H1 (cell line): Measurements from ENCODE around the gene E2F2. TPM values are rescaled to one million over a fixed set of nuclear protein-coding genes. Genes with fewer than 3 reads are reported as not detected.

Experiments
- CTCF ChIA-PET: fragments of 300-600 bp; sonication (Branson Sonifier 250); formaldehyde crosslinking; loops from one replicate; lab custom pipeline; 2021; ENCODE audit not compliant: partially characterized antibody; lab: Charles Lee
- POLR2A ChIA-PET: fragments of 300-600 bp; sonication (Branson Sonifier 250); formaldehyde crosslinking; loops from one replicate; lab custom pipeline; 2021; ENCODE audit warnings: inconsistent platforms; ENCODE audit not compliant: partially characterized antibody; lab: Charles Lee
- DNase-seq, 2 experiments: peaks; one replicate each; pipeline versions ENCODE4 v3.0.0 to v3.0.0-alpha.2; 2010 to 2022; ENCODE audit warnings: low spot score in 2 of 2, low read depth in 1 of 2, mixed read lengths in 1 of 2
- FAIRE-seq: peaks from 2 replicates; lab custom pipeline; 2011; peaks lifted over from hg19 to GRCh38; lab: Jason Lieb, UNC
- H2AFZ ChIP-seq: 2 replicates; pipeline ENCODE4 v1.8.1; 2012; ENCODE audit warnings: low read length, inconsistent platforms
- H2AK5ac ChIP-seq: 2 replicates; pipeline ENCODE4 v1.6.1; 2013; ENCODE audit warnings: low read depth, low read length
- H2BK120ac ChIP-seq: replicated peaks from 2 replicates; pipeline ENCODE3; 2013; ENCODE audit warnings: low read depth, low read length, inconsistent platforms
- H2BK12ac ChIP-seq: 2 replicates; pipeline ENCODE4 v1.6.1; 2013; ENCODE audit warnings: low read depth, low read length
- H2BK15ac ChIP-seq: 2 replicates; pipeline ENCODE4 v1.6.1; 2013; ENCODE audit warnings: low read length
- H2BK20ac ChIP-seq: 2 replicates; pipeline ENCODE4 v1.6.1; 2013; ENCODE audit warnings: low read length
- H2BK5ac ChIP-seq: 2 replicates; pipeline ENCODE4 v1.6.1; 2013; ENCODE audit warnings: low read depth, low read length
- H3K14ac ChIP-seq: 2 replicates; pipeline ENCODE4 v1.6.1; 2013; ENCODE audit warnings: inconsistent platforms; ENCODE audit not compliant: insufficient read length
- H3K18ac ChIP-seq: 2 replicates; pipeline ENCODE4 v1.6.1; 2013; ENCODE audit warnings: low read length; ENCODE audit errors: extremely low read depth
- H3K23ac ChIP-seq: 2 replicates; pipeline ENCODE4 v1.6.1; 2013; ENCODE audit warnings: inconsistent platforms; ENCODE audit not compliant: insufficient read length
- H3K23me2 ChIP-seq: 2 replicates; pipeline ENCODE4 v1.6.1; 2013; ENCODE audit warnings: low read depth, low read length
- H3K27ac ChIP-seq: 2 replicates; pipeline ENCODE4 v1.6.1; 2011; ENCODE audit warnings: low read depth, low read length, inconsistent platforms
- H3K27me3 ChIP-seq, 4 experiments: replicated peaks in 1 of 4; 1 replicate in 1 of 4; 2 replicates in 3 of 4; pipeline versions ENCODE4 v1.6.1 to v1.8.1; 2011 to 2013; ENCODE audit warnings: low read length in 3 of 4, mild to moderate bottlenecking in 3 of 4, inconsistent platforms in 2 of 4, mixed read lengths in 2 of 4, moderate library complexity in 1 of 4; ENCODE audit not compliant: control insufficient read depth in 3 of 4, insufficient read depth in 3 of 4; ENCODE audit errors: extremely low read depth in 1 of 4
- H3K36me3 ChIP-seq, 4 experiments: 2 replicates each; pipeline versions ENCODE4 v1.6.1 to v1.8.1; 2011 to 2013; ENCODE audit warnings: mild to moderate bottlenecking in 4 of 4, low read length in 3 of 4, moderate library complexity in 2 of 4, control low read depth in 1 of 4, inconsistent platforms in 1 of 4; ENCODE audit not compliant: insufficient read depth in 4 of 4, control insufficient read depth in 2 of 4
- H3K4ac ChIP-seq: replicated peaks from 2 replicates; pipeline ENCODE3; 2013; ENCODE audit warnings: low read length, low read depth, mixed read lengths, inconsistent platforms; ENCODE audit not compliant: insufficient read length
- H3K4me1 ChIP-seq, 4 experiments: replicated peaks in 1 of 4; 1 replicate in 1 of 4; 2 replicates in 3 of 4; pipeline versions ENCODE4 v1.6.1 to v1.8.1; 2011 to 2013; ENCODE audit warnings: low read length in 3 of 4, inconsistent platforms in 2 of 4, mixed read lengths in 1 of 4; ENCODE audit not compliant: insufficient read depth in 4 of 4, control insufficient read depth in 3 of 4
- H3K4me2 ChIP-seq, 2 experiments: 2 replicates each; pipeline versions ENCODE4 v1.6.1 to v1.8.1; 2011 to 2013; ENCODE audit warnings: low read depth in 2 of 2, low read length in 2 of 2, control low read depth in 1 of 2, inconsistent platforms in 1 of 2, mild to moderate bottlenecking in 1 of 2; ENCODE audit not compliant: insufficient read depth in 1 of 2
- H3K4me3 ChIP-seq, 4 experiments: fragments of 200-600, 300-600 bp in 1 of 4; sonication (generic), shearing (Covaris generic), sonication (Bioruptor Twin) in 1 of 4; 2 replicates each; pipeline versions ENCODE4 v1.5.1 to v1.8.1; 2011 to 2016; ENCODE audit warnings: low read length in 4 of 4, low read depth in 3 of 4, control low read depth in 2 of 4, inconsistent platforms in 2 of 4, mild to moderate bottlenecking in 2 of 4, mixed read lengths in 1 of 4, moderate library complexity in 1 of 4; ENCODE audit not compliant: insufficient read depth in 2 of 4; ENCODE audit errors: extremely low read depth in 1 of 4
- H3K56ac ChIP-seq: replicated peaks from 2 replicates; pipeline ENCODE3; 2013; ENCODE audit warnings: low read depth, mild to moderate bottlenecking, mixed read lengths, low read length, inconsistent platforms; ENCODE audit not compliant: insufficient read length
- H3K79me1 ChIP-seq: 2 replicates; pipeline ENCODE4 v1.6.1; 2013; ENCODE audit warnings: low read depth, low read length, control low read depth
- H3K79me2 ChIP-seq, 2 experiments: 2 replicates each; pipeline versions ENCODE4 v1.6.1 to v1.8.1; 2012 to 2013; ENCODE audit warnings: low read length in 2 of 2, mild to moderate bottlenecking in 2 of 2, inconsistent platforms in 1 of 2; ENCODE audit not compliant: insufficient read depth in 2 of 2, control insufficient read depth in 1 of 2
- H3K9ac ChIP-seq, 4 experiments: replicated peaks in 1 of 4; 1 replicate in 1 of 4; 2 replicates in 3 of 4; pipeline versions ENCODE4 v1.6.1 to v1.8.1; 2011 to 2013; ENCODE audit warnings: low read depth in 3 of 4, low read length in 3 of 4, control low read depth in 2 of 4, mild to moderate bottlenecking in 2 of 4, moderate library complexity in 2 of 4, inconsistent platforms in 1 of 4; ENCODE audit errors: extremely low read depth in 1 of 4
- H3K9me3 ChIP-seq, 2 experiments: 2 replicates each; pipeline versions ENCODE4 v1.6.1 to v1.8.1; 2012 to 2013; ENCODE audit warnings: mild to moderate bottlenecking in 2 of 2, moderate library complexity in 2 of 2, control low read depth in 1 of 2, inconsistent platforms in 1 of 2, low read depth in 1 of 2, low read length in 1 of 2, mixed read lengths in 1 of 2; ENCODE audit not compliant: insufficient read depth in 2 of 2
- H4K20me1 ChIP-seq, 2 experiments: replicated peaks in 1 of 2; 2 replicates each; pipeline versions ENCODE3 to v1.8.1; 2011 to 2013; ENCODE audit warnings: inconsistent platforms in 2 of 2, low read length in 2 of 2, mild to moderate bottlenecking in 1 of 2; ENCODE audit not compliant: insufficient read depth in 2 of 2, control insufficient read depth in 1 of 2
- H4K5ac ChIP-seq: 2 replicates; pipeline ENCODE4 v1.6.1; 2013; ENCODE audit warnings: low read length, low read depth, mixed read lengths, inconsistent platforms; ENCODE audit not compliant: insufficient read length
- H4K8ac ChIP-seq: 2 replicates; pipeline ENCODE4 v1.8.0; 2013; ENCODE audit warnings: mild to moderate bottlenecking, moderate library complexity, low read length, inconsistent platforms; ENCODE audit not compliant: insufficient read depth; ENCODE audit errors: extremely low read depth
- H4K91ac ChIP-seq: replicated peaks from 2 replicates; pipeline ENCODE3; 2013; ENCODE audit warnings: low read length, mixed read lengths, inconsistent platforms; ENCODE audit not compliant: insufficient read length
- BACH1 ChIP-seq: IDR thresholded peaks from 2 replicates; pipeline ENCODE4 v1.6.1; 2012; ENCODE audit warnings: low read length, improper control_type of control experiment
- POLR2AphosphoS5 ChIP-seq: IDR thresholded peaks from 2 replicates; pipeline ENCODE4 v1.6.1; 2011; ENCODE audit warnings: low read depth, low read length
- WGBS, 2 experiments: shearing (Covaris generic) in 1 of 2; methylation state at CpG; one replicate each; pipeline versions ENCODE4 v1.1.6 to v1.1.7; 2013 to 2015; ENCODE audit warnings: low lambda C conversion rate in 2 of 2, mixed read lengths in 2 of 2, inconsistent platforms in 1 of 2, low coverage in 1 of 2, missing lambda C conversion rate in 1 of 2; ENCODE audit not compliant: insufficient replicate concordance in 2 of 2, insufficient coverage in 1 of 2, insufficient read length in 1 of 2; ENCODE audit errors: extremely low coverage in 1 of 2, missing lambda C conversion rate in 1 of 2; 5-methylcytosine and 5-hydroxymethylcytosine counted together
- polyA plus RNA-seq, 7 experiments: library from polyadenylated mRNA; depleted of rRNA in 3 of 7; stranded (reverse) in 5 of 7; unstranded in 2 of 7; fragments of >200 nt in 5 of 7; fragments of 200-250 nt in 2 of 7; gene quantifications; 1 replicate in 5 of 7; 2 replicates in 1 of 7; 4 replicates in 1 of 7; pipeline versions ENCODE4 v1.2.1 to v1.2.3, GENCODE V29; 2011 to 2013; ENCODE audit warnings: missing spikeins in 2 of 7, mixed read lengths in 2 of 7
- total RNA-seq: library from RNA; stranded (reverse); fragmentation: NEBNext Ultra II Directional; extraction: Animal tissue kit (Norgen Biotek cat#: 25700); gene quantifications from 2 replicates; pipeline ENCODE4 v1.2.1, GENCODE V29; 2021
- TF ChIP-seq, protein P1 (sequence below): IDR thresholded peaks from 2 replicates; pipeline ENCODE4 v1.6.1; 2011; ENCODE audit warnings: low read depth, mild to moderate bottlenecking, low read length; ENCODE audit not compliant: insufficient read depth

E2F2 gene
- total and polyA plus RNA-seq, 2 of the 8 experiments (the other 6 are each of a cell fraction or from before 2014, with no cell fraction given): 1.8 to 7.0 TPM

GRCh38 chr1:23563755-23564374 is 32.8 kb upstream of the E2F2 start:
- no peak overlapping the region for H3K14ac ChIP-seq
- no peaks in the 10 kb centered on the region for H3K9me3 ChIP-seq
- peak overlapping the region; percentile 53 for H4K91ac ChIP-seq
- 95% methylated on average over 3 of the region's 3 CpGs; no CpG with 5 or more reads in 1 of the 2 experiments for WGBS, 2 experiments
- no peak overlapping the region for H4K5ac ChIP-seq
- H3K9ac ChIP-seq: no peak overlapping the region
- H3K23me2 ChIP-seq: peaks cover 8% of the 10 kb centered on the region
- no peak overlapping the region for H3K23ac ChIP-seq
- H3K4me2 ChIP-seq: no peak overlapping the region
- DNase-seq (no peak), FAIRE-seq (no peak)
- H3K56ac ChIP-seq: no peak overlapping the region
- H2AFZ ChIP-seq: no peak overlapping the region
- H2AK5ac ChIP-seq: peak overlapping the region; percentile 43
- no peak overlapping the region for H4K8ac ChIP-seq
- H2BK20ac ChIP-seq: peak overlapping the region; percentile 37
- H3K36me3 ChIP-seq: no peaks in the 10 kb centered on the region
- peak overlapping the region; percentile 96 for H2BK12ac ChIP-seq
- POLR2A ChIA-PET: interaction anchor here (1.1 to 20.4 kb wide), 5 partner anchors 7 to 74 kb away, joined by 3 to 547 read pairs (median 6); partner anchors contain the start of gene ID3
- CTCF ChIA-PET: interaction anchor here (0.7 to 12.3 kb wide), 9 partner anchors 10 to 102 kb away, joined by 3 to 143 read pairs (median 4); no protein-coding TSS in a partner anchor
- H3K27ac ChIP-seq: no peak overlapping the region
- peak overlapping the region; percentile 18 for H2BK120ac ChIP-seq
- no peak for TF ChIP-seq POLR2AphosphoS5
- TF ChIP-seq, protein P1, sequence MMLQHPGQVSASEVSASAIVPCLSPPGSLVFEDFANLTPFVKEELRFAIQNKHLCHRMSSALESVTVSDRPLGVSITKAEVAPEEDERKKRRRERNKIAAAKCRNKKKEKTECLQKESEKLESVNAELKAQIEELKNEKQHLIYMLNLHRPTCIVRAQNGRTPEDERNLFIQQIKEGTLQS: no peak
- TF ChIP-seq BACH1: no peak
- H2BK15ac ChIP-seq: peak overlapping the region; percentile 25; the same call in 1 of the 2 replicates
- H3K4ac ChIP-seq: no peak overlapping the region
- peaks cover 1 to 4% of the 10 kb centered on the region in 2 experiments for H3K79me2 ChIP-seq
- H3K79me1 ChIP-seq: 0 out of 2 replicates have a peak, but pooled peaks cover 2% of the 10 kb centered on the region
- H3K4me3 ChIP-seq: no peak overlapping the region
- H2BK5ac ChIP-seq: no peak overlapping the region; the same call in 1 of the 2 replicates
- H4K20me1 ChIP-seq: peaks cover 0 to 3% of the 10 kb centered on the region in 2 experiments
- no peaks in the 10 kb centered on the region; a peak in 1 of 7 replicates for H3K27me3 ChIP-seq
- peak overlapping the region; percentile 35; the same call in 1 of the 2 replicates for H3K18ac ChIP-seq
- peaks cover 12 to 31% (median 16%) of the 10 kb centered on the region in 4 experiments for H3K4me1 ChIP-seq
